ENCODE measurements around the gene GRIA1. TPM values are rescaled to one million over a fixed set of nuclear protein-coding genes. Genes with fewer than 3 reads are reported as not detected.

Gene GRIA1
- total RNA-seq, 1 donor from 2014 or later: not detected

DNA sequence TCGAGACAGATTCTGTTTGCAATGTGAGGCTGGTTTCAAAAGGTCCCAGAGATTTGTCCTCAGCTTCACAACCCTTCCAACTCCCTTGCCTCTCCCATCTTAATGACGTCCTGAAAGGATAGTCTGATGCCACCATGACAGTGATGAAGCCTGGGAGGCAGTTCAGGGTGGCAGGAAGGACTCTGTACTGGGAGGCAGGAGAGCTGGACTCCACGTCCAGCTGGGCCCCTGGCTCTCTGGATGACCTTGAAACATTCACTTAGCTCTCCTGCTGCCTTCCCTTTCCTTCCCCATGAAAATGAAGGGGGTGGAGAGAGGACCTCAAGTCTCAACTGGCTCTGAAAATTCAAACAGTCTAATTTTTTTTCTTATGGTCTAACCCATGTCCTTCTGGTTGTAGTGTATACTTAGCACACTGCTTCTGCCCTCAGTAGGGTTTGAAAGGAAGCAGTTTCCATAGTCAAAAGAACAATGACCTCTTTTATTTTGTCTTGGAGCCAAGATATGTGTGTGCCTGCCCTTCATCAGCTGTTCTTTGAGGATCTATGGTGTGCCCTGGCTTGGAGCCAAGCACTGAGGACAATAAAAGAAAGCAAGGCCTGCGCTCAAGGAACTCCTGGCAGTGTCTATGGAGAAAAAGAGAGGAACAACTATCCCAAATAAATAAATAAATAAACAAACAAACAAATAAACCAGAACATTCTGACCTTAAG, 188.3 kb downstream of the GRIA1 start:
- Mint-ChIP-seq H3K4me3 (ENCODE audit: unreplicated experiment) (no peak overlapping the region), H3K4me1 (ENCODE audit: low read depth, unreplicated experiment) (peaks cover 4% of the 10 kb centered on the region), H3K36me3 (ENCODE audit: unreplicated experiment) (no peaks in the 10 kb centered on the region), H3K27me3 (ENCODE audit: unreplicated experiment) (peaks cover 3% of the 10 kb centered on the region), H3K27ac (ENCODE audit: unreplicated experiment) (no peak overlapping the region), H3K9me3 (ENCODE audit: unreplicated experiment) (no peaks in the 10 kb centered on the region)
- TF ChIP-seq, protein P1, sequence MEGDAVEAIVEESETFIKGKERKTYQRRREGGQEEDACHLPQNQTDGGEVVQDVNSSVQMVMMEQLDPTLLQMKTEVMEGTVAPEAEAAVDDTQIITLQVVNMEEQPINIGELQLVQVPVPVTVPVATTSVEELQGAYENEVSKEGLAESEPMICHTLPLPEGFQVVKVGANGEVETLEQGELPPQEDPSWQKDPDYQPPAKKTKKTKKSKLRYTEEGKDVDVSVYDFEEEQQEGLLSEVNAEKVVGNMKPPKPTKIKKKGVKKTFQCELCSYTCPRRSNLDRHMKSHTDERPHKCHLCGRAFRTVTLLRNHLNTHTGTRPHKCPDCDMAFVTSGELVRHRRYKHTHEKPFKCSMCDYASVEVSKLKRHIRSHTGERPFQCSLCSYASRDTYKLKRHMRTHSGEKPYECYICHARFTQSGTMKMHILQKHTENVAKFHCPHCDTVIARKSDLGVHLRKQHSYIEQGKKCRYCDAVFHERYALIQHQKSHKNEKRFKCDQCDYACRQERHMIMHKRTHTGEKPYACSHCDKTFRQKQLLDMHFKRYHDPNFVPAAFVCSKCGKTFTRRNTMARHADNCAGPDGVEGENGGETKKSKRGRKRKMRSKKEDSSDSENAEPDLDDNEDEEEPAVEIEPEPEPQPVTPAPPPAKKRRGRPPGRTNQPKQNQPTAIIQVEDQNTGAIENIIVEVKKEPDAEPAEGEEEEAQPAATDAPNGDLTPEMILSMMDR (IDR thresholded peaks at IDR 0.05; ENCODE audit: partially characterized antibody, unreplicated experiment): no peak
- DNase-seq: no peak

DNA sequence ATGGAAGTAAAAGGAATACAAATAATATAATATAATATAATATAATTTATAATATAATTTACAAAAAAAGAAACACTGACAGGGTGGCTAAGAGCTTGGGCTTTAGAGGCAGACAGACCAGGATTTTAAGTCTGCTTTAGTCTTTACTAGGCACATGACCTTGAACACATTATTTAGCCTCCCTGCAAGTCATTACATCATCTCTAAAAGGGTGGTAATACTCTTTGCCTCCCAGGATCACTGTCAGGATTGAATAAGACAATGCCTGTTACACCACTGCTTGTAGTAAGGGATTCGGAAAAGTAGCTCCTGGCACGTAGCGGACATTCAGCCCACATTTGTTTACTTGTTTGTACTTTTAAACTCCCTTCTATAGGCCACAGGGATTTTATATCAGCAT, 199.8 kb downstream of the GRIA1 start:
- no peaks in the 10 kb centered on the region for H3K36me3 Mint-ChIP-seq (ENCODE audit: unreplicated experiment)
- H3K9me3 Mint-ChIP-seq (ENCODE audit: unreplicated experiment): no peaks in the 10 kb centered on the region
- DNase-seq: no peak
- no peaks in the 10 kb centered on the region for H3K27me3 Mint-ChIP-seq (ENCODE audit: unreplicated experiment)
- H3K27ac Mint-ChIP-seq (ENCODE audit: unreplicated experiment): no peak overlapping the region
- peaks cover 4% of the 10 kb centered on the region for H3K4me1 Mint-ChIP-seq (ENCODE audit: low read depth, unreplicated experiment)
- TF ChIP-seq, protein P1 (IDR thresholded peaks at IDR 0.05; ENCODE audit: partially characterized antibody, unreplicated experiment): no peak
- H3K4me3 Mint-ChIP-seq (ENCODE audit: unreplicated experiment): no peak overlapping the region

DNA sequence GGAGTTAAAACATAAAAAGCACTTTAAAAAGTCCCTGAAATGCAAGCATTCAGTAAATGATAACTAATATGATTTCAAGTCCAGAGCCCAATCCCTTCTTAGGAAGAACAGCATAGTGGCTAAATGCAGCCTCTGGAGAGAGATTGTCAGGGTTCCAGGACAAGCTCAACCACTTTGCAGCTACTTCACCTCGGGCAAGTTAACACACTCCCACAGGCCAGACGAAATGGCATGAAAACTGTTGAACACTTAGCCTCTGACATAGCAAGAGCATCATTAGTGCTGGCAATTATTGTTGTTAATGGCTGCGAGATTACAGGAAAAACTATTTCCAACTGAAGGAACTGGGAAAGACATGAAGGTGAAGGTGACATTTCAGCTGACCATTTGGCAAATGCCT, 205.8 kb downstream of the GRIA1 start:
- H3K4me3 Mint-ChIP-seq (ENCODE audit: unreplicated experiment): no peak overlapping the region
- no peaks in the 10 kb centered on the region for H3K9me3 Mint-ChIP-seq (ENCODE audit: unreplicated experiment)
- DNase-seq: no peak
- H3K36me3 Mint-ChIP-seq (ENCODE audit: unreplicated experiment): no peaks in the 10 kb centered on the region
- no peaks in the 10 kb centered on the region for H3K27me3 Mint-ChIP-seq (ENCODE audit: unreplicated experiment)
- TF ChIP-seq, protein P1 (IDR thresholded peaks at IDR 0.05; ENCODE audit: partially characterized antibody, unreplicated experiment): no peak
- H3K27ac Mint-ChIP-seq (ENCODE audit: unreplicated experiment): no peak overlapping the region
- no peaks in the 10 kb centered on the region for H3K4me1 Mint-ChIP-seq (ENCODE audit: low read depth, unreplicated experiment)

DNA sequence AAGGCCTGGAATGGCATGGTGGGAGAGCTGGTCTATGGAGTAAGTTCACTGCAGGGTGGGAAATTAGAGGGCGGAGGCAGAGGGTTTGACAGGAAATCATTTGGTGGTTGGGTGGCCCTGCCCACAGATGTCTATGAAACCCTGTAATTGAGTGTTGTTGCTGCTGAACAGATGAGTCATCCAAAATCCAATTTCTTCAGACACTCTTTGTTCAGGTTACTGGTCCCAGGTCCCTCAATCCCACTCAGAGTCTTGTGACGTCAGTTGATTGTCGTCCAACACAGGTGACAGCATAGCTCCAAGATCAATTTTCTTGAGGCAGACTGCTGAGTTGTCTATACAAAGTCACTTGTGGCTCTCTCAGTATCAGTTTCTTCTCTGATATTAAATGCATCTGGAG, 208.6 kb downstream of the GRIA1 start:
- TF ChIP-seq, protein P1 (IDR thresholded peaks at IDR 0.05; ENCODE audit: partially characterized antibody, unreplicated experiment): no peak
- DNase-seq: no peak
- Mint-ChIP-seq H3K4me3 (ENCODE audit: unreplicated experiment) (no peak overlapping the region), H3K27ac (ENCODE audit: unreplicated experiment) (no peak overlapping the region), H3K9me3 (ENCODE audit: unreplicated experiment) (no peaks in the 10 kb centered on the region), H3K27me3 (ENCODE audit: unreplicated experiment) (no peaks in the 10 kb centered on the region), H3K4me1 (ENCODE audit: low read depth, unreplicated experiment) (no peaks in the 10 kb centered on the region), H3K36me3 (ENCODE audit: unreplicated experiment) (no peaks in the 10 kb centered on the region)

DNA sequence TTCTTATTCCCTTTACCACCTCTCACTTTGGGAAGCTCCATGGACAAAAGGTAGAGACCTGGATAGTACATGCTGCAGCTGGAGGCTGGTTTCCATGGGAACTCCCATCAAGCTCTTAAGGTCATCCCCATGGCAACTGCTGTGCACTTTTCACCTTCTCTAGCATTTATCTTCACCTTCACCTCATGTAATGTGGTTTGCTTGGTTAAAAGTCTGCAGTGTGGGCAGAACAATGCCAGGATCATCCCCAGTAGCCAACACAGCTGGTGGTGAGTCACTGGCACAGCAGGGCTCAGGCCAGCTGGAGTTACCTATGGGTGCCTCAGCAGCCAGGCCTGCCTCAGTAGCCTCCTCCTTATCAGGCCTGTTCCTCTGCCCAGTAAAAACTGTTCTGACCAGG, 210.5 kb downstream of the GRIA1 start:
- Mint-ChIP-seq H3K27me3 (ENCODE audit: unreplicated experiment) (no peaks in the 10 kb centered on the region), H3K4me1 (ENCODE audit: low read depth, unreplicated experiment) (no peaks in the 10 kb centered on the region), H3K9me3 (ENCODE audit: unreplicated experiment) (no peaks in the 10 kb centered on the region), H3K4me3 (ENCODE audit: unreplicated experiment) (no peak overlapping the region), H3K27ac (ENCODE audit: unreplicated experiment) (no peak overlapping the region), H3K36me3 (ENCODE audit: unreplicated experiment) (no peaks in the 10 kb centered on the region)
- no peak for DNase-seq
- TF ChIP-seq, protein P1 (IDR thresholded peaks at IDR 0.05; ENCODE audit: partially characterized antibody, unreplicated experiment): no peak
